GM23338 (cell line): ENCODE data around the gene GPC6. TPM values are rescaled to one million over a fixed set of nuclear protein-coding genes. Genes with fewer than 3 reads are reported as not detected.

Experiments
- ATAC-seq: fragments of 200-7000 bp; cut with Tn5 transposase; 3 replicates; pipeline ENCODE4 v1.9.1; 2020
- DNase-seq: peaks from one replicate; pipeline ENCODE4 v3.0.0-alpha.2; 2015; ENCODE audit warnings: low spot score
- H2AFZ ChIP-seq: fragments of 200-600 bp; sonication (generic); 2 replicates; pipeline ENCODE4 v1.8.0; 2016; ENCODE audit warnings: antibody characterized with exemption, mild to moderate bottlenecking, moderate library complexity
- H3F3A ChIP-seq: fragments of 200-600 bp; sonication (generic); replicated peaks from 2 replicates; pipeline ENCODE4 v1.8.0; 2017; ENCODE audit warnings: antibody characterized with exemption, mixed run types, low read depth
- H3K27ac ChIP-seq: fragments of 200-600 bp; sonication (generic); 2 replicates; pipeline ENCODE4 v1.6.1; 2016; ENCODE audit warnings: low read depth
- H3K27me3 ChIP-seq: fragments of 200-600 bp; sonication (generic); 2 replicates; pipeline ENCODE4 v1.8.0; 2016; ENCODE audit warnings: mild to moderate bottlenecking, mixed run types, moderate library complexity; ENCODE audit not compliant: insufficient read depth
- H3K36me3 ChIP-seq: fragments of 200-600 bp; sonication (generic); 2 replicates; pipeline ENCODE4 v1.8.0; 2016; ENCODE audit warnings: mild to moderate bottlenecking; ENCODE audit not compliant: insufficient read depth
- H3K4me1 ChIP-seq: fragments of 200-600 bp; sonication (generic); 2 replicates; pipeline ENCODE4 v1.8.0; 2016; ENCODE audit warnings: mild to moderate bottlenecking, moderate library complexity; ENCODE audit not compliant: insufficient read depth
- H3K4me2 ChIP-seq: fragments of 200-600 bp; sonication (generic); 2 replicates; pipeline ENCODE4 v1.7.1; 2017; ENCODE audit warnings: mixed run types
- H3K4me3 ChIP-seq: fragments of 200-600 bp; sonication (generic); 2 replicates; pipeline ENCODE4 v1.6.1; 2016; ENCODE audit warnings: mixed run types
- H3K79me2 ChIP-seq: fragments of 200-600 bp; sonication (generic); replicated peaks from 2 replicates; pipeline ENCODE4 v1.8.0; 2017; ENCODE audit warnings: mild to moderate bottlenecking; ENCODE audit not compliant: insufficient read depth
- H3K9me2 ChIP-seq: fragments of 200-600 bp; sonication (generic); 2 replicates; pipeline ENCODE4 v1.8.0; 2017; ENCODE audit not compliant: insufficient read depth
- H4K20me1 ChIP-seq: fragments of 200-600 bp; sonication (generic); replicated peaks from 2 replicates; pipeline ENCODE4 v1.8.0; 2017; ENCODE audit warnings: mild to moderate bottlenecking; ENCODE audit not compliant: insufficient read depth
- H3K27ac Mint-ChIP-seq: 2 replicates; pipeline ENCODE4 v1.8.0; 2020; ENCODE audit warnings: inconsistent platforms, mild to moderate bottlenecking, moderate library complexity, mixed read lengths
- H3K27me3 Mint-ChIP-seq: 3 replicates; pipeline ENCODE4 v1.8.0; 2022; ENCODE audit warnings: low read depth, mild to moderate bottlenecking, moderate library complexity, mixed read lengths, inconsistent platforms; ENCODE audit not compliant: insufficient read depth, poor library complexity
- H3K36me3 Mint-ChIP-seq: 3 replicates; pipeline ENCODE4 v1.8.0; 2021; ENCODE audit warnings: low read depth, mild to moderate bottlenecking, inconsistent platforms, moderate library complexity, mixed read lengths
- H3K4me1 Mint-ChIP-seq: 3 replicates; pipeline ENCODE4 v1.8.0; 2020; ENCODE audit warnings: mild to moderate bottlenecking, inconsistent platforms, mixed read lengths
- H3K4me3 Mint-ChIP-seq: 3 replicates; pipeline ENCODE4 v1.8.0; 2021; ENCODE audit warnings: moderate library complexity, mild to moderate bottlenecking, inconsistent platforms, mixed read lengths
- H3K9me3 Mint-ChIP-seq: 3 replicates; pipeline ENCODE4 v1.8.0; 2020; ENCODE audit warnings: moderate library complexity, mild to moderate bottlenecking, inconsistent platforms, mixed read lengths
- CREB1 ChIP-seq: fragments of 250-450 bp; sonication (Bioruptor Pico); IDR thresholded peaks from 2 replicates; pipeline ENCODE4 v1.5.0; 2020; ENCODE audit warnings: low read depth, mild to moderate bottlenecking, moderate library complexity
- REST ChIP-seq: IDR thresholded peaks from one replicate; pipeline ENCODE4 v1.6.1; 2018; ENCODE audit warnings: antibody characterized with exemption; ENCODE audit not compliant: unreplicated experiment
- polyA plus RNA-seq: library from polyadenylated mRNA; unstranded; fragments of >200 nt; fragmentation: Nextera tagmentation; extraction: Ambion mirVana; gene quantifications from 2 replicates; pipeline ENCODE4 v1.2.1, GENCODE V29; 2016
- total RNA-seq: library from RNA; depleted of rRNA; stranded (reverse); fragments of >200 nt; shearing (Covaris generic); gene quantifications from 2 replicates; pipeline ENCODE4 v1.2.3, GENCODE V29; 2014
- TF ChIP-seq, protein P1 (sequence below): fragments of 250-450 bp; sonication (Bioruptor Pico); IDR thresholded peaks from 2 replicates; pipeline ENCODE4 v1.5.0; 2020; ENCODE audit warnings: mild to moderate bottlenecking, moderate library complexity
- TF ChIP-seq, protein P2 (sequence below): IDR thresholded peaks from 2 replicates; pipeline ENCODE4 v1.6.1; 2016; ENCODE audit warnings: antibody characterized with exemption

The GPC6 gene
- total and polyA plus RNA-seq, 2 experiments from 2014 or later, result 6.4 to 28.6 TPM

DNA sequence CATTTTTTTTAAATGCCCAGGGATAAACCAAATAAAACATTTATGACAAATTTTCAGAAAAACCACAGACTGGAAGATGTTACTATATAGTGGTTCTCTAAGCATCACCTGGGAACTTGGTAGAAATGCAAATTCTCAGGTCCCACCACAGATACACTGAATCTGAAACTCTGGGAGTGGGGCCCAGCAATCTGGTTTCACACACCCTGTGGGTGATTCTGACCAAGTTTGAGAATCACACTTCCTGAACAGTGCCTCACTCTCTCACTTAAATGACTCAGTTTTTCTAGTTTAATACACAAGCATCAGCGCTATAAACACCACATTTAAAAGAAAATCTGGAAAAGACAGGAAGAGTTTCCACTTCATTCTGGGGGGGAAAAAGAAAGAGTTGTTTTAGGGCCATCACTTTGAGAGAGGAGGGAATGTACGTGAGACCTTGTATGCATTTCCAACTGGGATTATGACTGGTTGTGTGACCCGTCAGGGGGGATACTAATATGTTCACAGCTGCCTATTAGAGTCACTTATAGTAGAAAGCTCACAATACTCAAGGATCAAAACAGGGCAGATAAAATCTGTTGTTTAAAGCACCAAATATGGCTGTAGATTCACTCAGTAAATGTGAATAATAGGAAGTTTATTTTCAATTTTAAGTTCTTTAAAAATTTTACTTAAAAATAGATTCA, 567.7 kb downstream of the GPC6 start (continued):
- TF ChIP-seq REST (no peak), CREB1 (CRISPR knock-in tag) (no peak)
- TF ChIP-seq, protein P1, sequence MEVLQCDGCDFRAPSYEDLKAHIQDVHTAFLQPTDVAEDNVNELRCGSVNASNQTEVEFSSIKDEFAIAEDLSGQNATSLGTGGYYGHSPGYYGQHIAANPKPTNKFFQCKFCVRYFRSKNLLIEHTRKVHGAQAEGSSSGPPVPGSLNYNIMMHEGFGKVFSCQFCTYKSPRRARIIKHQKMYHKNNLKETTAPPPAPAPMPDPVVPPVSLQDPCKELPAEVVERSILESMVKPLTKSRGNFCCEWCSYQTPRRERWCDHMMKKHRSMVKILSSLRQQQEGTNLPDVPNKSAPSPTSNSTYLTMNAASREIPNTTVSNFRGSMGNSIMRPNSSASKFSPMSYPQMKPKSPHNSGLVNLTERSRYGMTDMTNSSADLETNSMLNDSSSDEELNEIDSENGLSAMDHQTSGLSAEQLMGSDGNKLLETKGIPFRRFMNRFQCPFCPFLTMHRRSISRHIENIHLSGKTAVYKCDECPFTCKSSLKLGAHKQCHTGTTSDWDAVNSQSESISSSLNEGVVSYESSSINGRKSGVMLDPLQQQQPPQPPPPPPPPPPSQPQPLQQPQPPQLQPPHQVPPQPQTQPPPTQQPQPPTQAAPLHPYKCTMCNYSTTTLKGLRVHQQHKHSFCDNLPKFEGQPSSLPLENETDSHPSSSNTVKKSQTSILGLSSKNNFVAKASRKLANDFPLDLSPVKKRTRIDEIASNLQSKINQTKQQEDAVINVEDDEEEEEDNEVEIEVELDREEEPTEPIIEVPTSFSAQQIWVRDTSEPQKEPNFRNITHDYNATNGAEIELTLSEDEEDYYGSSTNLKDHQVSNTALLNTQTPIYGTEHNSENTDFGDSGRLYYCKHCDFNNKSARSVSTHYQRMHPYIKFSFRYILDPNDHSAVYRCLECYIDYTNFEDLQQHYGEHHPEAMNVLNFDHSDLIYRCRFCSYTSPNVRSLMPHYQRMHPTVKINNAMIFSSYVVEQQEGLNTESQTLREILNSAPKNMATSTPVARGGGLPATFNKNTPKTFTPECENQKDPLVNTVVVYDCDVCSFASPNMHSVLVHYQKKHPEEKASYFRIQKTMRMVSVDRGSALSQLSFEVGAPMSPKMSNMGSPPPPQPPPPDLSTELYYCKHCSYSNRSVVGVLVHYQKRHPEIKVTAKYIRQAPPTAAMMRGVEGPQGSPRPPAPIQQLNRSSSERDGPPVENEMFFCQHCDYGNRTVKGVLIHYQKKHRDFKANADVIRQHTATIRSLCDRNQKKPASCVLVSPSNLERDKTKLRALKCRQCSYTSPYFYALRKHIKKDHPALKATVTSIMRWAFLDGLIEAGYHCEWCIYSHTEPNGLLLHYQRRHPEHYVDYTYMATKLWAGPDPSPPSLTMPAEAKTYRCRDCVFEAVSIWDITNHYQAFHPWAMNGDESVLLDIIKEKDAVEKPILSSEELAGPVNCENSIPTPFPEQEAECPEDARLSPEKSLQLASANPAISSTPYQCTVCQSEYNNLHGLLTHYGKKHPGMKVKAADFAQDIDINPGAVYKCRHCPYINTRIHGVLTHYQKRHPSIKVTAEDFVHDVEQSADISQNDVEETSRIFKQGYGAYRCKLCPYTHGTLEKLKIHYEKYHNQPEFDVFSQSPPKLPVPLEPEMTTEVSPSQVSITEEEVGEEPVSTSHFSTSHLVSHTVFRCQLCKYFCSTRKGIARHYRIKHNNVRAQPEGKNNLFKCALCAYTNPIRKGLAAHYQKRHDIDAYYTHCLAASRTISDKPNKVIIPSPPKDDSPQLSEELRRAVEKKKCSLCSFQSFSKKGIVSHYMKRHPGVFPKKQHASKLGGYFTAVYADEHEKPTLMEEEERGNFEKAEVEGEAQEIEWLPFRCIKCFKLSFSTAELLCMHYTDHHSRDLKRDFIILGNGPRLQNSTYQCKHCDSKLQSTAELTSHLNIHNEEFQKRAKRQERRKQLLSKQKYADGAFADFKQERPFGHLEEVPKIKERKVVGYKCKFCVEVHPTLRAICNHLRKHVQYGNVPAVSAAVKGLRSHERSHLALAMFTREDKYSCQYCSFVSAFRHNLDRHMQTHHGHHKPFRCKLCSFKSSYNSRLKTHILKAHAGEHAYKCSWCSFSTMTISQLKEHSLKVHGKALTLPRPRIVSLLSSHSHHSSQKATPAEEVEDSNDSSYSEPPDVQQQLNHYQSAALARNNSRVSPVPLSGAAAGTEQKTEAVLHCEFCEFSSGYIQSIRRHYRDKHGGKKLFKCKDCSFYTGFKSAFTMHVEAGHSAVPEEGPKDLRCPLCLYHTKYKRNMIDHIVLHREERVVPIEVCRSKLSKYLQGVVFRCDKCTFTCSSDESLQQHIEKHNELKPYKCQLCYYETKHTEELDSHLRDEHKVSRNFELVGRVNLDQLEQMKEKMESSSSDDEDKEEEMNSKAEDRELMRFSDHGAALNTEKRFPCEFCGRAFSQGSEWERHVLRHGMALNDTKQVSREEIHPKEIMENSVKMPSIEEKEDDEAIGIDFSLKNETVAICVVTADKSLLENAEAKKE (CRISPR knock-in tag), result no peak

DNA sequence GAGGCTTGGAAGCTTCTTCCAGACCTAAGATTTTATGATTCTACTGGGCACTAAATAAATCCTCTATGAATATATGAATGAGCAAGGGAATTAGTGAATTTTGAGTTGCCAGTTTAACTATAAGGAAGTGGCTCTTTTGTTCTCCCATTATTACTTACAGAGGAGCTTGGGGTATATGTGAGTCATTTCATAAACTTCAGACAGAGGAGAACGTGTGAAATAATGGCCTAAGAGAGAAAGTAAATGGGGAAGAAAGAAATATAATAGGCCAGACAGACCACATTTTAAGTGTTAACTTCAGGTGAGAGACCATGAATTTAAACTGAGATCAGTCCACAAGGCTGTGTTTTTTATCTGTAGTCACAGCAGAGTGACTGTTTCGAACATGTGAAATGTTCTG, 570.9 kb downstream of the GPC6 start:
- Histone ChIP-seq H3K4me3 (no peak overlapping the region), H3K27ac (no peak overlapping the region), H4K20me1 (no peaks in the 10 kb centered on the region), H3K4me1 (peaks cover 9% of the 10 kb centered on the region), H3K79me2 (no peaks in the 10 kb centered on the region), H3K9me2 (no peaks in the 10 kb centered on the region), H3K4me2 (no peak overlapping the region), H3K36me3 (no peaks in the 10 kb centered on the region), H2AFZ (no peak overlapping the region), H3F3A (no peaks in the 10 kb centered on the region), H3K27me3 (no peaks in the 10 kb centered on the region)
- Mint-ChIP-seq H3K27me3 (no peaks in the 10 kb centered on the region), H3K9me3 (no peaks in the 10 kb centered on the region), H3K4me1 (peaks cover 10% of the 10 kb centered on the region; the same call in 1 of the 3 replicates), H3K36me3 (no peaks in the 10 kb centered on the region), H3K4me3 (no peak overlapping the region), H3K27ac (no peak overlapping the region)
- no peak for ATAC-seq
- TF ChIP-seq, protein P2, sequence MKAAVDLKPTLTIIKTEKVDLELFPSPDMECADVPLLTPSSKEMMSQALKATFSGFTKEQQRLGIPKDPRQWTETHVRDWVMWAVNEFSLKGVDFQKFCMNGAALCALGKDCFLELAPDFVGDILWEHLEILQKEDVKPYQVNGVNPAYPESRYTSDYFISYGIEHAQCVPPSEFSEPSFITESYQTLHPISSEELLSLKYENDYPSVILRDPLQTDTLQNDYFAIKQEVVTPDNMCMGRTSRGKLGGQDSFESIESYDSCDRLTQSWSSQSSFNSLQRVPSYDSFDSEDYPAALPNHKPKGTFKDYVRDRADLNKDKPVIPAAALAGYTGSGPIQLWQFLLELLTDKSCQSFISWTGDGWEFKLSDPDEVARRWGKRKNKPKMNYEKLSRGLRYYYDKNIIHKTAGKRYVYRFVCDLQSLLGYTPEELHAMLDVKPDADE, result no peak
- DNase-seq, result no peak
